HepG2 (cell line): ENCODE measurements around the gene ZFHX3. TPM values are rescaled to one million over a fixed set of nuclear protein-coding genes. Genes with fewer than 3 reads are reported as not detected.

Experiments
- ATF6 ChIP-seq: sonication (generic); formaldehyde crosslinking; conservative IDR thresholded peaks from 2 replicates; pipeline ENCODE4 v1.4.0; 2020; ENCODE audit warnings: missing genetic modification reagents
- BCL3 ChIP-seq: sonication (generic); formaldehyde crosslinking; IDR thresholded peaks from 2 replicates; pipeline ENCODE4 v1.5.1; 2020; ENCODE audit warnings: mild to moderate bottlenecking, missing genetic modification reagents, moderate library complexity
- HMGXB3 ChIP-seq: sonication (generic); formaldehyde crosslinking; IDR thresholded peaks from 2 replicates; pipeline ENCODE4 v1.4.0; 2020; ENCODE audit warnings: missing genetic modification reagents, borderline replicate concordance
- POGK ChIP-seq: sonication (generic); formaldehyde crosslinking; conservative IDR thresholded peaks from 2 replicates; pipeline ENCODE4 v1.8.0; 2022; ENCODE audit warnings: mild to moderate bottlenecking, moderate library complexity, missing genetic modification reagents
- TP53 ChIP-seq: sonication (generic); formaldehyde crosslinking; conservative IDR thresholded peaks from 2 replicates; pipeline ENCODE4 v1.4.0; 2020; ENCODE audit warnings: missing genetic modification reagents
- ZBTB40 ChIP-seq, 2 experiments: fragments of 450-650 bp in 1 of 2; sonication (generic) in 1 of 2; formaldehyde crosslinking in 1 of 2; IDR thresholded peaks; 2 replicates each; pipeline versions ENCODE4 v1.6.1 to v1.8.0; 2016 to 2022; ENCODE audit warnings: antibody characterized with exemption in 1 of 2, mild to moderate bottlenecking in 1 of 2, missing genetic modification reagents in 1 of 2
- ZNF720 ChIP-seq: sonication (generic); formaldehyde crosslinking; IDR thresholded peaks from 2 replicates; pipeline ENCODE4 v1.4.0; 2020; ENCODE audit warnings: missing genetic modification reagents
- polyA plus RNA-seq, 8 experiments: library from polyadenylated mRNA; depleted of rRNA in 3 of 8; stranded (reverse) in 7 of 8; unstranded in 1 of 8; fragments of >200 nt; fragmentation: Illumina TruSeq in 4 of 8; extraction: Trizol in 4 of 8; gene quantifications; 2 replicates each; pipeline versions ENCODE4 v1.2.1 to v1.2.3, GENCODE V29; 2011 to 2016; ENCODE audit warnings: low read depth in 4 of 8, missing spikeins in 1 of 8, mixed read lengths in 1 of 8; ENCODE audit not compliant: insufficient read depth in 1 of 8
- total RNA-seq, 5 experiments: library from RNA; depleted of rRNA; stranded (reverse); fragments of >200 nt; fragmentation: Illumina TruSeq; extraction: Trizol; gene quantifications; 2 replicates each; pipeline ENCODE4 v1.2.3, GENCODE V29; 2016; ENCODE audit warnings: low read depth in 1 of 5

ZFHX3 gene
- total and polyA plus RNA-seq, 2 of the 13 experiments (the other 11 are each of a cell fraction or from before 2014, with no cell fraction given) = 5.0 to 6.0 TPM

GRCh38 chr16:73071131-73071940 is 23.4 kb upstream of the ZFHX3 start (continued):
- TF ChIP-seq HMGXB3 (CRISPR knock-in tag) (peak; percentile 69; the same call in 1 of the 2 replicates), POGK (CRISPR knock-in tag) (no peak; the same call in 1 of the 2 replicates), ZNF720 (CRISPR knock-in tag) (no peak), ZBTB40 (IDR thresholded peaks at IDR 0.05) (no peak), ZBTB40 (CRISPR knock-in tag; IDR thresholded peaks at IDR 0.05) (no peak), TP53 (CRISPR knock-in tag) (no peak), ATF6 (no peak), BCL3 (CRISPR knock-in tag) (no peak; the same call in 1 of the 2 replicates)
